NCI-H446 treated with DMSO at 0.1 percent for 48 hours (cell line): Measurements from ENCODE around the gene KCP.

Experiments
- DNase-seq: peaks from one replicate; lab custom pipeline; 2025; lab: John Stamatoyannopoulos, UW

KCP gene

GRCh38 chr7:128827248-128827958 lies 83.1 kb downstream of the KCP start:
- no peak for DNase-seq

- no peak for DNase-seq
Measured at GRCh38 chr7:128826916-128827247, 83.6 kb downstream of the KCP start.
